ENCODE data around the gene KCNT1.

DNA sequence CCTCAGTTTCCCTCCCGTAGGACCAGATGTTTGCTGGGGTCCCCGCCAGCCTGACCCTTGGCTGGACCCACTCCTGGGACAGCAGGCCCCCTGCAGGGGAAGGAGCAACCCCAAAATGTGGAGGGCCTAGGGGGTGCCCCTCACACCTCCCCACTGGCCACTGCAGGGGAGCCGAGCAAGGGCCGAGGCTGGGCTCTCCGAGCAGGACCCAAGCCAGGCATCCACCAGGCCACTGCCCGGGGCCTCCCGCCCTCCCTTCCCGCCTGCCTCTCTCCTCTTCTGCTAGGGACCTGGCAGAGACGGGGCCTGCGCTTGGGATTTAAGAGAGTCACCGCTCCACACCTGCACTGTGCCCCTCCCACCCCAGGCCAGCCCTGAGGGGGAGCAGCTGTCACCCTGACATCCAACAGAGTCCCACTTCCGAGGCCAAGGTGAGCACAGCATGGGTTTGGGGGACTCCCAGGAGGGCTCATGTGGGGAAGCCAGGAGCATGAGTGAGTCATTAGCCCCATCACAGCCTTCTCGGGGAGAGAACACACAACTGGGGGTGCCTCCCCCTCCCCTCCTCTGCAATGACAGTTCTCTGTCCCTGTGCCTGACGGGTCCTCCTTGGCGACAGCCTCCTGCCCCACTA is 18.5 kb upstream of the KCNT1 start:
- TF ChIP-seq, protein P1, sequence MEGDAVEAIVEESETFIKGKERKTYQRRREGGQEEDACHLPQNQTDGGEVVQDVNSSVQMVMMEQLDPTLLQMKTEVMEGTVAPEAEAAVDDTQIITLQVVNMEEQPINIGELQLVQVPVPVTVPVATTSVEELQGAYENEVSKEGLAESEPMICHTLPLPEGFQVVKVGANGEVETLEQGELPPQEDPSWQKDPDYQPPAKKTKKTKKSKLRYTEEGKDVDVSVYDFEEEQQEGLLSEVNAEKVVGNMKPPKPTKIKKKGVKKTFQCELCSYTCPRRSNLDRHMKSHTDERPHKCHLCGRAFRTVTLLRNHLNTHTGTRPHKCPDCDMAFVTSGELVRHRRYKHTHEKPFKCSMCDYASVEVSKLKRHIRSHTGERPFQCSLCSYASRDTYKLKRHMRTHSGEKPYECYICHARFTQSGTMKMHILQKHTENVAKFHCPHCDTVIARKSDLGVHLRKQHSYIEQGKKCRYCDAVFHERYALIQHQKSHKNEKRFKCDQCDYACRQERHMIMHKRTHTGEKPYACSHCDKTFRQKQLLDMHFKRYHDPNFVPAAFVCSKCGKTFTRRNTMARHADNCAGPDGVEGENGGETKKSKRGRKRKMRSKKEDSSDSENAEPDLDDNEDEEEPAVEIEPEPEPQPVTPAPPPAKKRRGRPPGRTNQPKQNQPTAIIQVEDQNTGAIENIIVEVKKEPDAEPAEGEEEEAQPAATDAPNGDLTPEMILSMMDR (IDR thresholded peaks at IDR 0.05), result no peak
- TF ChIP-seq POLR2A (IDR thresholded peaks at IDR 0.05) (no peak), POLR2AphosphoS5 (IDR thresholded peaks at IDR 0.05; ENCODE audit: insufficient read depth in 1 of 2, low read depth in 1 of 2) (no peak)

Measured in vagina (tissue), 2 donors.